Measurements from ENCODE around the gene THAP11. TPM values are rescaled to one million over a fixed set of nuclear protein-coding genes. Genes with fewer than 3 reads are reported as not detected.

The THAP11 gene
- polyA plus RNA-seq, 3 donors: 17.6 to 84.2 (median 52.5) TPM

GRCh38 chr16:67878846-67879245 is 36.7 kb downstream of the THAP11 start:
- no peak overlapping the region for H3K4me3 ChIP-seq (replicated peaks in 1 of 3; ENCODE audit: low read depth in 2 of 3, low read length in 3 of 3)
- no peak overlapping the region for H3K27ac ChIP-seq (ENCODE audit: low read depth in 1 of 2, low read length in 2 of 2)
- no peak overlapping the region for H3K9ac ChIP-seq (ENCODE audit: insufficient read depth, low read length, poor library complexity, severe bottlenecking)
- WGBS (ENCODE audit: insufficient coverage): 97% methylated on average over 5 of the region's 9 CpGs
- H3K4me2 ChIP-seq (replicated peaks; ENCODE audit: extremely low read depth, low read length, poor library complexity, severe bottlenecking): no peak overlapping the region
- no peaks in the 10 kb centered on the region for H3K27me3 ChIP-seq (ENCODE audit: control insufficient read depth in 2 of 2, insufficient read depth in 2 of 2, low read length in 2 of 2)
- DNase-seq: no peak
- no peak overlapping the region for H2AFZ ChIP-seq (ENCODE audit: insufficient read depth, low read depth, low read length, poor library complexity, severe bottlenecking)
- H3K9me3 ChIP-seq (replicated peaks in 1 of 2; ENCODE audit: control insufficient read depth in 1 of 2, insufficient read depth in 1 of 2, low read length in 2 of 2): no peaks in the 10 kb centered on the region
- H3K4me3 Mint-ChIP-seq: no peak overlapping the region
- TF ChIP-seq, protein P1, sequence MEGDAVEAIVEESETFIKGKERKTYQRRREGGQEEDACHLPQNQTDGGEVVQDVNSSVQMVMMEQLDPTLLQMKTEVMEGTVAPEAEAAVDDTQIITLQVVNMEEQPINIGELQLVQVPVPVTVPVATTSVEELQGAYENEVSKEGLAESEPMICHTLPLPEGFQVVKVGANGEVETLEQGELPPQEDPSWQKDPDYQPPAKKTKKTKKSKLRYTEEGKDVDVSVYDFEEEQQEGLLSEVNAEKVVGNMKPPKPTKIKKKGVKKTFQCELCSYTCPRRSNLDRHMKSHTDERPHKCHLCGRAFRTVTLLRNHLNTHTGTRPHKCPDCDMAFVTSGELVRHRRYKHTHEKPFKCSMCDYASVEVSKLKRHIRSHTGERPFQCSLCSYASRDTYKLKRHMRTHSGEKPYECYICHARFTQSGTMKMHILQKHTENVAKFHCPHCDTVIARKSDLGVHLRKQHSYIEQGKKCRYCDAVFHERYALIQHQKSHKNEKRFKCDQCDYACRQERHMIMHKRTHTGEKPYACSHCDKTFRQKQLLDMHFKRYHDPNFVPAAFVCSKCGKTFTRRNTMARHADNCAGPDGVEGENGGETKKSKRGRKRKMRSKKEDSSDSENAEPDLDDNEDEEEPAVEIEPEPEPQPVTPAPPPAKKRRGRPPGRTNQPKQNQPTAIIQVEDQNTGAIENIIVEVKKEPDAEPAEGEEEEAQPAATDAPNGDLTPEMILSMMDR (IDR thresholded peaks at IDR 0.05): no peak
- peaks cover 17% of the 10 kb centered on the region for H3K4me1 Mint-ChIP-seq
- H4K20me1 ChIP-seq (ENCODE audit: insufficient read depth, low read length): peaks cover 35% of the 10 kb centered on the region
- H3K27me3 Mint-ChIP-seq (ENCODE audit: low read depth in 3 of 3): peaks cover 0 to 2% (median 0%) of the 10 kb centered on the region in 3 donors
- peaks cover 83 to 88% of the 10 kb centered on the region in 2 donors for H3K36me3 ChIP-seq (replicated peaks in 1 of 2; ENCODE audit: control insufficient read depth in 1 of 2, insufficient read depth in 2 of 2, low read length in 2 of 2)
- intact Hi-C loops (cut with micrococcal nuclease): loop anchor here in 1 of 2 donors (10.0 kb wide), 1 partner anchor 56 kb away; the partner anchor contains the start of genes CTRL and PSMB10
- no peaks in the 10 kb centered on the region for H3K9me3 Mint-ChIP-seq
- peaks cover 9 to 12% of the 10 kb centered on the region in 2 donors for H3K4me1 ChIP-seq (ENCODE audit: control insufficient read depth in 1 of 2, insufficient read depth in 2 of 2, low read length in 2 of 2)
- peaks cover 30% of the 10 kb centered on the region for H3K79me2 ChIP-seq (ENCODE audit: insufficient read depth, low read length)
- H3K27ac Mint-ChIP-seq: peak overlapping the region in 1 of 7 donors; percentile 59
- peaks cover 79 to 88% of the 10 kb centered on the region in 2 donors for H3K36me3 Mint-ChIP-seq

DNA sequence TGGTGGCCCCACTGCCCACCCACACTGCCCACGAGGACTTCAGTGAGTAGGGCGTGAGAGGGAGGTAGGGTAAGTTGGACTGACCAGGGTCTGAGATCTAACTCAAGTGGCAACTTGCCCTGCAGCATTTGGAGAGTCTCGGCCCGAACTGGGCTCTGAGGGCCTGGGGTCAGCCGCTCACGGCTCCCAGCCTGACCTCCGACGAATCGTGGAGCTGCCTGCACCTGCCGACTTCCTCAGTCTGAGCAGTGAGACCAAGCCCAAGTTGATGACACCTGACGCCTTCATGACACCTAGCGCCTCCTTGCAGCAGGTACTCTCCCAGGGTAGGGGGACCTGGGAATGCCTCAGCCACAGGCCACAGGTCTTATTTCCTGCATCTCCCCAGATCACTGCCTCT is 37.3 kb downstream of the THAP11 start:
- no peak overlapping the region for H3K4me3 Mint-ChIP-seq

More for the DNA sequence above, 37.3 kb downstream of the THAP11 start:
- intact Hi-C loops (cut with micrococcal nuclease): loop anchor here in 1 of 2 donors (10.0 kb wide), 1 partner anchor 55 kb away; the partner anchor contains the start of genes CTRL and PSMB10
- no peak for DNase-seq
- Mint-ChIP-seq H3K9me3 (no peaks in the 10 kb centered on the region), H3K36me3 (peaks cover 83 to 94% of the 10 kb centered on the region in 2 donors), H3K27me3 (ENCODE audit: low read depth in 3 of 3) (peaks cover 0 to 2% (median 2%) of the 10 kb centered on the region in 3 donors), H3K4me1 (peaks cover 11% of the 10 kb centered on the region), H3K27ac (no peak overlapping the region)
- peaks cover 3 to 6% of the 10 kb centered on the region in 2 donors for H3K4me1 ChIP-seq (ENCODE audit: control insufficient read depth in 1 of 2, insufficient read depth in 2 of 2, low read length in 2 of 2)
- 99% methylated on average over 11 of the region's 12 CpGs for WGBS (ENCODE audit: insufficient coverage)
- peaks cover 89 to 94% of the 10 kb centered on the region in 2 donors for H3K36me3 ChIP-seq (replicated peaks in 1 of 2; ENCODE audit: control insufficient read depth in 1 of 2, insufficient read depth in 2 of 2, low read length in 2 of 2)
- TF ChIP-seq, protein P1 (IDR thresholded peaks at IDR 0.05): no peak
- H4K20me1 ChIP-seq (ENCODE audit: insufficient read depth, low read length): peaks cover 30% of the 10 kb centered on the region
- peaks cover 24% of the 10 kb centered on the region for H3K79me2 ChIP-seq (ENCODE audit: insufficient read depth, low read length)
- H3K9ac ChIP-seq (ENCODE audit: insufficient read depth, low read length, poor library complexity, severe bottlenecking): no peak overlapping the region
- H3K27me3 ChIP-seq (ENCODE audit: control insufficient read depth in 2 of 2, insufficient read depth in 2 of 2, low read length in 2 of 2): no peaks in the 10 kb centered on the region
- H3K4me2 ChIP-seq (replicated peaks; ENCODE audit: extremely low read depth, low read length, poor library complexity, severe bottlenecking): no peak overlapping the region
- H3K9me3 ChIP-seq (replicated peaks in 1 of 2; ENCODE audit: control insufficient read depth in 1 of 2, insufficient read depth in 1 of 2, low read length in 2 of 2): no peaks in the 10 kb centered on the region
- no peak overlapping the region for H3K4me3 ChIP-seq (replicated peaks in 1 of 3; ENCODE audit: low read depth in 2 of 3, low read length in 3 of 3)
- no peak overlapping the region for H3K27ac ChIP-seq (ENCODE audit: low read depth in 1 of 2, low read length in 2 of 2)
- H2AFZ ChIP-seq (ENCODE audit: insufficient read depth, low read depth, low read length, poor library complexity, severe bottlenecking): no peak overlapping the region
